HL-60 (cell line): ENCODE data around the gene ICAM2.

Source experiments
- DNase-seq, 2 experiments: peaks; one replicate each; pipeline ENCODE4 v3.0.0-alpha.2; 2010 to 2020; ENCODE audit warnings: low read depth in 1 of 2, low spot score in 1 of 2
- H3K27ac ChIP-seq: fragments of 250-450 bp; sonication (Bioruptor Pico); replicated peaks from 2 replicates; pipeline ENCODE4 v1.5.1; 2020; ENCODE audit warnings: mild to moderate bottlenecking, moderate library complexity
- H3K27me3 ChIP-seq: fragments of 250-450 bp; sonication (Bioruptor Pico); 2 replicates; pipeline ENCODE4 v1.5.1; 2021; ENCODE audit warnings: mild to moderate bottlenecking, moderate library complexity; ENCODE audit not compliant: insufficient read depth, poor library complexity, severe bottlenecking
- H3K4me3 ChIP-seq: replicated peaks from 2 replicates; pipeline ENCODE4 v1.5.1; 2011; ENCODE audit warnings: mild to moderate bottlenecking, control low read depth, low read length; ENCODE audit not compliant: insufficient read depth
- CTCF ChIP-seq: IDR thresholded peaks from one replicate; pipeline ENCODE4 v1.5.1; 2011; ENCODE audit warnings: low read length, control low read depth, inconsistent platforms; ENCODE audit not compliant: insufficient read depth
- GABPA ChIP-seq: IDR thresholded peaks from 2 replicates; pipeline ENCODE4 v1.6.1; 2012; ENCODE audit warnings: low read depth
- POLR2AphosphoS5 ChIP-seq: IDR thresholded peaks from 2 replicates; pipeline ENCODE4 v1.6.1; 2012; ENCODE audit warnings: low read depth
- SPI1 ChIP-seq: IDR thresholded peaks from 2 replicates; pipeline ENCODE4 v1.6.1; 2012; ENCODE audit warnings: low read depth, mild to moderate bottlenecking, borderline replicate concordance
- TF ChIP-seq, protein P1 (sequence below): IDR thresholded peaks from 2 replicates; pipeline ENCODE4 v1.6.1; 2012; ENCODE audit warnings: low read depth; ENCODE audit not compliant: insufficient replicate concordance

The ICAM2 gene

DNA sequence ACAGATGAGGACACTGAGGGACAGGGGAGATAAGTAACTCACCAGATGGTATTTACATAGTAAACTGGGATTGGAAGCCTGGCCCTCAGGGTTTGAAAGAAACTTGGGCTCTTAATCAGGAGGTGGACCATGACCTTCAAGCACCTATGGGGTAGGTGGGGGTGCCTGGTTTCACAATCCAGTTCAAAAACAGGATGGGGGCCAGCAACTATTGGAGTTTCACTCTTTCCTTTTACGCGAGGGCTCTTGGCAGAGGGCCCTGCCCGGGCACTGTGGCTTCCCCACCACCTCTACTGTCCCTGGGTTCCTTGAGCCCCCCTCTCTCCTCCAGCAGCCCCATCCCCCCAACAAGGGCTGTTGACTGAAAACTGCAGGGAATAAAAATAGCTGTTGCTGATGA is 33.6 kb downstream of the ICAM2 start:
- H3K4me3 ChIP-seq, result no peak overlapping the region
- no peak for DNase-seq

GRCh38 chr17:63985387-63986140 is 34.9 kb downstream of the ICAM2 start:
- no peak for DNase-seq
- no peak overlapping the region for H3K4me3 ChIP-seq
- H3K27me3 ChIP-seq, result no peaks in the 10 kb centered on the region
- H3K27ac ChIP-seq, result no peak overlapping the region
- TF ChIP-seq CTCF (no peak), GABPA (no peak), SPI1 (no peak), POLR2AphosphoS5 (no peak)
- TF ChIP-seq, protein P1, sequence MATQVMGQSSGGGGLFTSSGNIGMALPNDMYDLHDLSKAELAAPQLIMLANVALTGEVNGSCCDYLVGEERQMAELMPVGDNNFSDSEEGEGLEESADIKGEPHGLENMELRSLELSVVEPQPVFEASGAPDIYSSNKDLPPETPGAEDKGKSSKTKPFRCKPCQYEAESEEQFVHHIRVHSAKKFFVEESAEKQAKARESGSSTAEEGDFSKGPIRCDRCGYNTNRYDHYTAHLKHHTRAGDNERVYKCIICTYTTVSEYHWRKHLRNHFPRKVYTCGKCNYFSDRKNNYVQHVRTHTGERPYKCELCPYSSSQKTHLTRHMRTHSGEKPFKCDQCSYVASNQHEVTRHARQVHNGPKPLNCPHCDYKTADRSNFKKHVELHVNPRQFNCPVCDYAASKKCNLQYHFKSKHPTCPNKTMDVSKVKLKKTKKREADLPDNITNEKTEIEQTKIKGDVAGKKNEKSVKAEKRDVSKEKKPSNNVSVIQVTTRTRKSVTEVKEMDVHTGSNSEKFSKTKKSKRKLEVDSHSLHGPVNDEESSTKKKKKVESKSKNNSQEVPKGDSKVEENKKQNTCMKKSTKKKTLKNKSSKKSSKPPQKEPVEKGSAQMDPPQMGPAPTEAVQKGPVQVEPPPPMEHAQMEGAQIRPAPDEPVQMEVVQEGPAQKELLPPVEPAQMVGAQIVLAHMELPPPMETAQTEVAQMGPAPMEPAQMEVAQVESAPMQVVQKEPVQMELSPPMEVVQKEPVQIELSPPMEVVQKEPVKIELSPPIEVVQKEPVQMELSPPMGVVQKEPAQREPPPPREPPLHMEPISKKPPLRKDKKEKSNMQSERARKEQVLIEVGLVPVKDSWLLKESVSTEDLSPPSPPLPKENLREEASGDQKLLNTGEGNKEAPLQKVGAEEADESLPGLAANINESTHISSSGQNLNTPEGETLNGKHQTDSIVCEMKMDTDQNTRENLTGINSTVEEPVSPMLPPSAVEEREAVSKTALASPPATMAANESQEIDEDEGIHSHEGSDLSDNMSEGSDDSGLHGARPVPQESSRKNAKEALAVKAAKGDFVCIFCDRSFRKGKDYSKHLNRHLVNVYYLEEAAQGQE, result no peak

More for the DNA sequence above, 33.6 kb downstream of the ICAM2 start:
- Histone ChIP-seq H3K27ac (no peak overlapping the region), H3K27me3 (no peaks in the 10 kb centered on the region)
- TF ChIP-seq, protein P1, result no peak
- TF ChIP-seq CTCF (no peak), POLR2AphosphoS5 (no peak), SPI1 (no peak), GABPA (no peak)

GRCh38 chr17:63984651-63985386 is 35.6 kb downstream of the ICAM2 start:
- TF ChIP-seq SPI1 (no peak), GABPA (peak; percentile 49), CTCF (no peak), POLR2AphosphoS5 (peak; percentile 45; the same call in 1 of the 2 replicates)
- TF ChIP-seq, protein P1, result no peak
- Histone ChIP-seq H3K27ac (no peak overlapping the region), H3K4me3 (no peak overlapping the region), H3K27me3 (no peaks in the 10 kb centered on the region)
- peak; percentile 68 to 71 for DNase-seq
